SK-MEL-5 (cell line): Measurements from ENCODE around the gene GPNMB. TPM values are rescaled to one million over a fixed set of nuclear protein-coding genes. Genes with fewer than 3 reads are reported as not detected.

Experiments
- total RNA-seq: library from RNA; depleted of rRNA; stranded (reverse); fragments of >200 nt; shearing (Covaris generic); gene quantifications from 2 replicates; pipeline ENCODE4 v1.2.3, GENCODE V29; 2014; rRNA removed

The GPNMB gene
- total RNA-seq, 1 experiment from 2014 or later: 1,278 TPM

Other genes starting within 250 kb of the GPNMB start
- 136 and 140 TPM in 2 replicates for gene HYCC1, start 232.6 kb upstream of the GPNMB start, total RNA-seq
- 44.3 and 60.7 TPM in 2 replicates for gene KLHL7, start 141.0 kb upstream of the GPNMB start, total RNA-seq
- 86.5 and 93.5 TPM in 2 replicates for gene NUP42, start 64.7 kb upstream of the GPNMB start, total RNA-seq
- gene MALSU1, start 52.6 kb downstream of the GPNMB start, total RNA-seq: 173 and 188 TPM in 2 replicates
- gene IGF2BP3, start 223.7 kb downstream of the GPNMB start, total RNA-seq: 69.0 and 85.6 TPM in 2 replicates